Fibroblast of pulmonary artery (primary cell): ENCODE measurements around the gene GARNL3.

Experiments
- DNase-seq: peaks from one replicate; pipeline ENCODE4 v3.0.0-alpha.2; 2010; ENCODE audit warnings: low read depth
- H3K4me3 ChIP-seq: replicated peaks from 2 replicates; pipeline ENCODE4 v1.5.1; 2011; ENCODE audit warnings: low read depth, mild to moderate bottlenecking, control low read depth, low read length, moderate library complexity
- CTCF ChIP-seq: IDR thresholded peaks from 2 replicates; pipeline ENCODE4 v1.5.1; 2011; ENCODE audit warnings: mild to moderate bottlenecking, control low read depth, low read length, inconsistent platforms; ENCODE audit errors: missing control alignments

GARNL3 gene

GRCh38 chr9:127396253-127396807 lies 131.8 kb downstream of the GARNL3 start:
- H3K4me3 ChIP-seq: peak overlapping the region; percentile 25
- DNase-seq: no peak
- TF ChIP-seq CTCF: no peak

- TF ChIP-seq CTCF: no peak
- H3K4me3 ChIP-seq: peak within 1 kb of the TSS; percentile 54
These were observed 132.5 kb downstream of the GARNL3 start, which contains the start of gene SLC2A8 for GRCh38 chr9:127396808-127397645. Gene SLC2A8, plus strand, starts transcription at chr9:127397169. Its CDS starts 62 bp downstream, at chr9:127397231.

GRCh38 chr9:127397646-127398274 lies 133.2 kb downstream of the GARNL3 start:
- peak; percentile 20 for DNase-seq
- H3K4me3 ChIP-seq: peak overlapping the region; percentile 54
- peak; percentile 36 for TF ChIP-seq CTCF

More at GRCh38 chr9:127396808-127397645, 132.5 kb downstream of the GARNL3 start, which contains the start of gene SLC2A8:
- peak; percentile 98 for DNase-seq

- peak overlapping the region; percentile 54 for H3K4me3 ChIP-seq
- TF ChIP-seq CTCF: no peak
- DNase-seq: no peak
These were observed 133.7 kb downstream of the GARNL3 start for GRCh38 chr9:127398275-127398647.

- no peak for TF ChIP-seq CTCF
- no peak overlapping the region for H3K4me3 ChIP-seq
- DNase-seq: no peak
These were observed 134.3 kb downstream of the GARNL3 start for GRCh38 chr9:127398715-127399400.

GRCh38 chr9:127399736-127400269 lies 135.2 kb downstream of the GARNL3 start:
- no peak overlapping the region for H3K4me3 ChIP-seq
- TF ChIP-seq CTCF: no peak
- no peak for DNase-seq
